Hepatocyte (in vitro differentiated cells): Measurements from ENCODE around the gene XKR7. TPM values are rescaled to one million over a fixed set of nuclear protein-coding genes. Genes with fewer than 3 reads are reported as not detected.
A peak's percentile ranks its signal among the peaks of the same experiment; 100 is the strongest.
"Not testable (repeated sequence)": the region's sequence is repeated elsewhere in the genome, so short reads cannot be mapped to it uniquely, and the experiment has no call there.

Source experiments
- DNase-seq: peaks from one replicate; pipeline ENCODE4 v3.0.0-alpha.2; 2016; ENCODE audit warnings: low spot score
- H2AFZ ChIP-seq: fragments of 200-600 bp; sonication (generic); 2 replicates; pipeline ENCODE4 v1.6.0; 2016; ENCODE audit warnings: antibody characterized with exemption, mild to moderate bottlenecking
- H3K27ac ChIP-seq: fragments of 200-600 bp; sonication (generic); 2 replicates; pipeline ENCODE4 v1.5.1; 2016; ENCODE audit warnings: mild to moderate bottlenecking
- H3K27me3 ChIP-seq: fragments of 200-600 bp; sonication (generic); 2 replicates; pipeline ENCODE4 v1.6.1; 2016
- H3K36me3 ChIP-seq: fragments of 200-600 bp; sonication (generic); replicated peaks from 2 replicates; pipeline ENCODE4 v1.5.1; 2016; ENCODE audit warnings: low read depth; ENCODE audit not compliant: insufficient read depth
- H3K4me1 ChIP-seq: fragments of 200-600 bp; sonication (generic); 2 replicates; pipeline ENCODE4 v1.5.1; 2016; ENCODE audit warnings: mild to moderate bottlenecking, moderate library complexity; ENCODE audit not compliant: insufficient read depth
- H3K4me2 ChIP-seq: fragments of 200-600 bp; sonication (generic); 2 replicates; pipeline ENCODE4 v1.6.0; 2016
- H3K4me3 ChIP-seq: fragments of 200-600 bp; sonication (generic); 2 replicates; pipeline ENCODE4 v1.5.1; 2016; ENCODE audit warnings: mild to moderate bottlenecking
- H3K79me2 ChIP-seq: fragments of 200-600 bp; sonication (generic); 2 replicates; pipeline ENCODE4 v1.6.0; 2017; ENCODE audit warnings: mild to moderate bottlenecking
- H3K9me2 ChIP-seq: fragments of 200-600 bp; sonication (generic); replicated peaks from 2 replicates; pipeline ENCODE4 v1.6.0; 2017; ENCODE audit warnings: mild to moderate bottlenecking; ENCODE audit not compliant: insufficient read depth
- H3K9me3 ChIP-seq: fragments of 200-600 bp; sonication (generic); 2 replicates; pipeline ENCODE4 v1.5.1; 2016; ENCODE audit warnings: low read depth, mild to moderate bottlenecking
- H4K20me1 ChIP-seq: fragments of 200-600 bp; sonication (generic); 2 replicates; pipeline ENCODE4 v1.6.0; 2016; ENCODE audit warnings: mild to moderate bottlenecking; ENCODE audit not compliant: insufficient read depth, poor library complexity, severe bottlenecking
- EZH2 ChIP-seq: fragments of 200-600 bp; sonication (generic); IDR thresholded peaks from 2 replicates; pipeline ENCODE4 v1.6.1; 2016; ENCODE audit warnings: antibody characterized with exemption, mild to moderate bottlenecking, borderline replicate concordance
- EZH2phosphoT487 ChIP-seq: fragments of 200-600 bp; sonication (generic); IDR thresholded peaks from one replicate; pipeline ENCODE4 v1.6.1; 2018; ENCODE audit warnings: antibody characterized with exemption, mild to moderate bottlenecking, low read depth, moderate library complexity; ENCODE audit not compliant: unreplicated experiment, severe bottlenecking
- WGBS: methylation state at CpG from one replicate; pipeline ENCODE4 v1.1.6; 2016; ENCODE audit warnings: low lambda C conversion rate; ENCODE audit errors: missing lambda C conversion rate; 5-methylcytosine and 5-hydroxymethylcytosine counted together
- polyA plus RNA-seq: library from polyadenylated mRNA; unstranded; fragments of >200 nt; fragmentation: Nextera tagmentation; extraction: Ambion mirVana; gene quantifications from 2 replicates; pipeline ENCODE4 v1.2.1, GENCODE V29; 2016
- total RNA-seq: library from RNA; depleted of rRNA; stranded (reverse); fragments of >200 nt; gene quantifications from 2 replicates; pipeline ENCODE4 v1.2.3, GENCODE V29; 2014
- TF ChIP-seq, protein P1 (sequence below): fragments of 200-600 bp; sonication (generic); IDR thresholded peaks from 2 replicates; pipeline ENCODE4 v1.5.1; 2016; ENCODE audit warnings: antibody characterized with exemption, mild to moderate bottlenecking; ENCODE audit not compliant: poor library complexity

Gene XKR7
- total and polyA plus RNA-seq, 2 experiments from 2014 or later, result 0.37 TPM; not detected in 1

DNA sequence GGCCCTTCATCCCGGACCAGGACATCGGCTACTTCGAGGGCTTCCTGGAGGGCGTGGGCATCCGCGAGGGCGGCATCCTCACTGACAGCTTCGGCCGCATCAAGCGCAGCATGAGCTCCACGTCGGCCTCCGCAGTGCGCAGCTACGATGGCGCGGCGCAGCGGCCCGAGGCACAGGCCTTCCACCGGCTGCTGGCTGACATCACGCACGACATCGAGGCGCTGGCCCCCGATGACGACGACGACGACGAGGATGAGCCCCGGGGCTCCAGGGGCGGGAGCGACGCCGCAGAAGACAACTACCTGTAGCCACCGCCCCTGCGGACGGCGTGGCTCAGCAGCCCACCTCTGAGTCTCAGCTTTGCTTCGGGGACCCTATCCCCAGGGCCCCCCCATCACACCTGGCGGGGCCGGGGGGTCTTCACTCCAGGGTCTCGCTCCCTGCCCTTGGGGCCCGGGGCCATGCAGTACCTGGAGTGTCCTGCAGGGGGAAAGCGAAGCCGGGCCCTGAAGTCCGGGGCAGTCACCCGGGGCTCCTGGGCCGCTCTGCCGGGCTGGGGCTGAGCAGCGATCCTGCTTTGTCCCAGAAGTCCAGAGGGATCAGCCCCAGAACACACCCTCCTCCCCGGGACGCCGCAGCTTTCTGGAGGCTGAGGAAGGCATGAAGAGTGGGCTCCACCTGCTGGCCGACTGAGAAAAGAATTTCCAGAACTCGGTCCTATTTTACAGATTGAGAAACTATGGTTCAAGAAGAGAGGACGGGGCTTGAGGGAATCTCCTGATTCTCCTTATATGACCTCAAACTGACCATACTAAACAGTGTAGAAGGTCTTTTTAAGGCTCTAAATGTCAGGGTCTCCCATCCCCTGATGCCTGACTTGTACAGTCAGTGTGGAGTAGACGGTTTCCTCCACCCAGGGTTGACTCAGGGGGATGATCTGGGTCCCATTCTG is 63.3 kb downstream of the XKR7 start:
- no peak for TF ChIP-seq EZH2phosphoT487
- TF ChIP-seq, protein P1, sequence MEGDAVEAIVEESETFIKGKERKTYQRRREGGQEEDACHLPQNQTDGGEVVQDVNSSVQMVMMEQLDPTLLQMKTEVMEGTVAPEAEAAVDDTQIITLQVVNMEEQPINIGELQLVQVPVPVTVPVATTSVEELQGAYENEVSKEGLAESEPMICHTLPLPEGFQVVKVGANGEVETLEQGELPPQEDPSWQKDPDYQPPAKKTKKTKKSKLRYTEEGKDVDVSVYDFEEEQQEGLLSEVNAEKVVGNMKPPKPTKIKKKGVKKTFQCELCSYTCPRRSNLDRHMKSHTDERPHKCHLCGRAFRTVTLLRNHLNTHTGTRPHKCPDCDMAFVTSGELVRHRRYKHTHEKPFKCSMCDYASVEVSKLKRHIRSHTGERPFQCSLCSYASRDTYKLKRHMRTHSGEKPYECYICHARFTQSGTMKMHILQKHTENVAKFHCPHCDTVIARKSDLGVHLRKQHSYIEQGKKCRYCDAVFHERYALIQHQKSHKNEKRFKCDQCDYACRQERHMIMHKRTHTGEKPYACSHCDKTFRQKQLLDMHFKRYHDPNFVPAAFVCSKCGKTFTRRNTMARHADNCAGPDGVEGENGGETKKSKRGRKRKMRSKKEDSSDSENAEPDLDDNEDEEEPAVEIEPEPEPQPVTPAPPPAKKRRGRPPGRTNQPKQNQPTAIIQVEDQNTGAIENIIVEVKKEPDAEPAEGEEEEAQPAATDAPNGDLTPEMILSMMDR, result peak; percentile 99
- no peaks in the 10 kb centered on the region for H3K4me1 ChIP-seq
- peaks cover 43% of the 10 kb centered on the region for H3K27me3 ChIP-seq
- no peaks in the 10 kb centered on the region for H3K79me2 ChIP-seq
- H3K9me3 ChIP-seq, result no peaks in the 10 kb centered on the region
- WGBS, result 22% methylated on average over 52 of the region's 59 CpGs
- H3K36me3 ChIP-seq, result no peaks in the 10 kb centered on the region
- peak overlapping the region; percentile 34 for H2AFZ ChIP-seq
- peak; percentile 93 for DNase-seq
- no peak overlapping the region for H3K27ac ChIP-seq
- no peak overlapping the region for H3K4me3 ChIP-seq
- no peaks in the 10 kb centered on the region for H3K9me2 ChIP-seq
- peak overlapping the region; percentile 74 for H3K4me2 ChIP-seq
- no peaks in the 10 kb centered on the region for H4K20me1 ChIP-seq

DNA sequence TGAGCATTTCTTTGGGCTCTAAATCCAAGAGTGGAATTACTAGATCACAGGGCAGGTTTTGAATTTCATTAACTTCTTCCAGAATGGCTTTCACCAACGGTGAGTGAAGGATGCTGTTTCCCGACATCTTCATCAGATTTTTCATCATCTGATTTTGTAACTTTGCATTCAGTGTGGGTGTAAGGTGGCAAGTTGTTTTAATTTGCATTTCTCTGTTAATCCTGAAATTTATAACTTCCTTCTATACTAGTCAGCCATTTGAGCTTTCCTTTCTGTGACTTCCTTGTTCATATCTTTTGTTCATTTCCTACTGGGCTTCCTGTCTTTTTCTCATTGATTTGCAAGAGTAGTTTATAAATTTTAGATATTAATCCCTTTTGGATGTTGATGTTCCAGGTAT is 65.4 kb downstream of the XKR7 start:
- TF ChIP-seq, protein P1, result no peak
- TF ChIP-seq EZH2 (no peak), EZH2phosphoT487 (no peak)
- Histone ChIP-seq H3K4me1 (no peaks in the 10 kb centered on the region), H3K4me2 (no peak overlapping the region), H3K9me3 (no peaks in the 10 kb centered on the region), H3K27ac (no peak overlapping the region), H3K4me3 (no peak overlapping the region), H4K20me1 (no peaks in the 10 kb centered on the region), H3K9me2 (no peaks in the 10 kb centered on the region), H3K27me3 (peaks cover 55% of the 10 kb centered on the region), H3K79me2 (no peaks in the 10 kb centered on the region), H3K36me3 (no peaks in the 10 kb centered on the region), H2AFZ (no peak overlapping the region)
- no peak for DNase-seq
- 76% methylated on average over 2 of the region's 2 CpGs for WGBS

DNA sequence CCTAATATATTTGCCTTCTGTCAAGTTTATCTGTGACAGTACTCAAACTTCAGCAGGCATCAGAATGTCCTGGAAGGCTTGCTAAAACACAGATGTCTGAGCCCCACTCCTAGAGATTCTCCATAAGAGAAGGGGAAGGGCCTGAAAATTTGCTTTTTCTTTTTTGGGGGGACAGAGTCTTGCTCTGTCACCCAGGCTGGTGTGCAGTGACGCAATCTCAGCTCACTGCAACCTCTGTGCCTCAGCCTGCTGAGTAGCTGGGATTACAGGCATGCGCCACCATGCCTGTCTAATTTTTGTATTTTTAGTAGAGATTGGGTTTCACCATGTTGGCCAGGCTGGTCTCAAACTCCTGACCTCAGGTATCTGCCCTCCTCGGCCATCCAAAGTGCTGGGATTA is 65.8 kb downstream of the XKR7 start:
- not testable (repeated sequence) for H3K4me2 ChIP-seq, H4K20me1 ChIP-seq, H3K9me3 ChIP-seq, H3K27ac ChIP-seq, H3K79me2 ChIP-seq, H3K4me1 ChIP-seq, H3K36me3 ChIP-seq, DNase-seq, H3K9me2 ChIP-seq, H2AFZ ChIP-seq, H3K4me3 ChIP-seq
- 81% methylated on average over 3 of the region's 3 CpGs for WGBS
- H3K27me3 ChIP-seq, result peaks cover 55% of the 10 kb centered on the region

DNA sequence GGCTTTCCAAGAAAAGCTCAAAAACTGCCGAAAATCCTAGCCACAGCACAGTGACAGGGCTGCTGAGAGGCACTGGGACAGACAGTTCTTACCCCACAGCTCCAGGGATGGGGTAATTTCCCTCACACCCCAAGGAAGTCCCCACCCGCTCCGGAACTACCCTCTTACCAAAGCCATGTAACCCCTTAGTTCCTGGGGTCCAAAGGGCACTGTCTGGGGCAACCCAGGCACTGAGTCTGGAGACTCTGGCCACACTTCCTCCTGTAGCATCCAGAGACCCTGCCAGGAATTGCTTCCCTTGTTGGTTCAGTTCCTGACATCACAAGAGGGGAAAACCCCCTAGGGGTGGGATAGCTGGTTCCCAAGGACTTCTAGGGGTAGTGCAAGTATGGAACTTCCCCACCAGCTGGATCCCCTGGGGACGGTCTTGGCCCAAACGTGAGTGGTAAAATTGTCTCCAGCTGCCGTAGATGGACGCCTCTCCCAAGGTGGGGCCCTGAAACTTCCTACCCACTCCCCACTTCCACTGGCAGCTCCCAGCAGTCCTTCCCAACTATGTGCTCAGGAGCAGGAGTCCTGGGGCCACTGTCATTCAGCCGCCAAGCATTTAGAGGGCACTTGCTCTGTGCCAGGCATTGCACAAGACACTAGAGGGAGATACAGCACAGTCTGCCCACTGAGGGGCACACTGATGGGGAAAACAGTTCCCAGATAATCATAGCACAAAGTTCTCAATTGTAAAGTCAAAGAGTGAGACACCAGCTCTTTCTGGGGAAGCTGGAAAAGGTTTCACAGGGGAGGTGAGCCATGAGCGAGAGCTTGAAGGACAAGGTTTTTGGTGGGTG is 66.9 kb downstream of the XKR7 start:
- DNase-seq, result no peak
- Histone ChIP-seq H3K4me2 (no peak overlapping the region), H3K36me3 (no peaks in the 10 kb centered on the region), H3K4me1 (no peaks in the 10 kb centered on the region), H3K27ac (no peak overlapping the region), H3K27me3 (peaks cover 61% of the 10 kb centered on the region), H3K9me2 (no peaks in the 10 kb centered on the region), H2AFZ (no peak overlapping the region), H3K79me2 (no peaks in the 10 kb centered on the region), H3K9me3 (no peaks in the 10 kb centered on the region), H3K4me3 (no peak overlapping the region), H4K20me1 (no peaks in the 10 kb centered on the region)
- WGBS, result 71% methylated on average over 9 of the region's 9 CpGs
- TF ChIP-seq, protein P1, result peak; percentile 27
- TF ChIP-seq EZH2phosphoT487, result no peak
